Panc1 (cell line): ENCODE data around the gene AGTPBP1.

ENCODE experiments used
- POLR2AphosphoS5 ChIP-seq: IDR thresholded peaks from 2 replicates; pipeline ENCODE4 v1.6.1; 2012; ENCODE audit warnings: mild to moderate bottlenecking, low read depth, low read length, moderate library complexity
- TCF7L2 ChIP-seq: IDR thresholded peaks from 2 replicates; pipeline ENCODE4 v1.6.1; 2011; ENCODE audit warnings: mild to moderate bottlenecking, low read depth, low read length, inconsistent platforms
- TF ChIP-seq, protein P1 (sequence below): fragments of 450-650 bp; IDR thresholded peaks from 2 replicates; pipeline ENCODE4 v1.5.1; 2017; ENCODE audit warnings: mild to moderate bottlenecking
- TF ChIP-seq, protein P2 (sequence below), 2 experiments: IDR thresholded peaks; 2 replicates each; pipeline ENCODE4 v1.6.1; 2011 to 2012; ENCODE audit warnings: low read depth in 2 of 2, control low read depth in 1 of 2, low read length in 1 of 2, mild to moderate bottlenecking in 1 of 2, moderate library complexity in 1 of 2; ENCODE audit not compliant: insufficient read depth in 1 of 2

DNA sequence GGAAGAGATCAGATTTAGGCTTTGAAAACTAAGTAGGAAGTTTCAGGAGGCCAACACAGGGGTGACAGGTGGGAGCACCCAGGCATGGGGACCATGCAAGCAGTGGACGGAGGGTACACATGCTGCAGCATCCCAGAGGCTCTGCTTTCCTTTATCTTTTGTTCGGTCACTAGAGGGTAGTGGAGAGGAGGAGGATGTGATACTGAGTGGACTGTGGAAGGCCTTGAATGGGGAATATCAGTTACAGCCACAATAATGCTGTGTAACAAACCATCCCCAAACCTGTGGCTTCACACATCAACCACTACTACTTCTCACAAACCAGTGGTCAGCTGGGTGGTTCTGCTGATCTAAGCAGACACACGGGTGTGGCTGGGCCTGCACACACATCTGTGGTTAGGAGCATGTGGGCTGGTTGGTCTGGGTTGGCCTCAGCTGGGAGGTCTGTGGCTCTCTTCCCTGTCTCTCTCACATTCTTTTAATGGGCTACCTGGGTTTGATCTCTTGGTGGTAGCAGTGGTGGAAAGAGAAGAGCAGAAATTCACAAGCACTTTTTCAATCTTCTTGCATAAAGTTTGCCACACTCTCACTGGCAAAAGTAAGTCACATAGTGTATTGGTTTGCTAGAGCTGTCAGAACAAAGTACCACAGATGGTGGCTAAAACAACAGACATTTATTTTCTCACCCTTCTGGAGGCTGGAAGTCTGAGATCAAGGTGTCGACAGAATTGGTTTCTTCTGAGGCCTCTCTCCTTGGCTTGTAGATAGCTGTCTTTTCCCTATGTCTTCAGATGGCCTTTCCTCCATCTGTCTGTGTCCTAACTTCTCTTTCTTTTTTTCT, 238.7 kb downstream of the AGTPBP1 start:
- TF ChIP-seq, protein P1, sequence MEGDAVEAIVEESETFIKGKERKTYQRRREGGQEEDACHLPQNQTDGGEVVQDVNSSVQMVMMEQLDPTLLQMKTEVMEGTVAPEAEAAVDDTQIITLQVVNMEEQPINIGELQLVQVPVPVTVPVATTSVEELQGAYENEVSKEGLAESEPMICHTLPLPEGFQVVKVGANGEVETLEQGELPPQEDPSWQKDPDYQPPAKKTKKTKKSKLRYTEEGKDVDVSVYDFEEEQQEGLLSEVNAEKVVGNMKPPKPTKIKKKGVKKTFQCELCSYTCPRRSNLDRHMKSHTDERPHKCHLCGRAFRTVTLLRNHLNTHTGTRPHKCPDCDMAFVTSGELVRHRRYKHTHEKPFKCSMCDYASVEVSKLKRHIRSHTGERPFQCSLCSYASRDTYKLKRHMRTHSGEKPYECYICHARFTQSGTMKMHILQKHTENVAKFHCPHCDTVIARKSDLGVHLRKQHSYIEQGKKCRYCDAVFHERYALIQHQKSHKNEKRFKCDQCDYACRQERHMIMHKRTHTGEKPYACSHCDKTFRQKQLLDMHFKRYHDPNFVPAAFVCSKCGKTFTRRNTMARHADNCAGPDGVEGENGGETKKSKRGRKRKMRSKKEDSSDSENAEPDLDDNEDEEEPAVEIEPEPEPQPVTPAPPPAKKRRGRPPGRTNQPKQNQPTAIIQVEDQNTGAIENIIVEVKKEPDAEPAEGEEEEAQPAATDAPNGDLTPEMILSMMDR, result no peak
- TF ChIP-seq POLR2AphosphoS5 (no peak), TCF7L2 (no peak)
- TF ChIP-seq, protein P2, sequence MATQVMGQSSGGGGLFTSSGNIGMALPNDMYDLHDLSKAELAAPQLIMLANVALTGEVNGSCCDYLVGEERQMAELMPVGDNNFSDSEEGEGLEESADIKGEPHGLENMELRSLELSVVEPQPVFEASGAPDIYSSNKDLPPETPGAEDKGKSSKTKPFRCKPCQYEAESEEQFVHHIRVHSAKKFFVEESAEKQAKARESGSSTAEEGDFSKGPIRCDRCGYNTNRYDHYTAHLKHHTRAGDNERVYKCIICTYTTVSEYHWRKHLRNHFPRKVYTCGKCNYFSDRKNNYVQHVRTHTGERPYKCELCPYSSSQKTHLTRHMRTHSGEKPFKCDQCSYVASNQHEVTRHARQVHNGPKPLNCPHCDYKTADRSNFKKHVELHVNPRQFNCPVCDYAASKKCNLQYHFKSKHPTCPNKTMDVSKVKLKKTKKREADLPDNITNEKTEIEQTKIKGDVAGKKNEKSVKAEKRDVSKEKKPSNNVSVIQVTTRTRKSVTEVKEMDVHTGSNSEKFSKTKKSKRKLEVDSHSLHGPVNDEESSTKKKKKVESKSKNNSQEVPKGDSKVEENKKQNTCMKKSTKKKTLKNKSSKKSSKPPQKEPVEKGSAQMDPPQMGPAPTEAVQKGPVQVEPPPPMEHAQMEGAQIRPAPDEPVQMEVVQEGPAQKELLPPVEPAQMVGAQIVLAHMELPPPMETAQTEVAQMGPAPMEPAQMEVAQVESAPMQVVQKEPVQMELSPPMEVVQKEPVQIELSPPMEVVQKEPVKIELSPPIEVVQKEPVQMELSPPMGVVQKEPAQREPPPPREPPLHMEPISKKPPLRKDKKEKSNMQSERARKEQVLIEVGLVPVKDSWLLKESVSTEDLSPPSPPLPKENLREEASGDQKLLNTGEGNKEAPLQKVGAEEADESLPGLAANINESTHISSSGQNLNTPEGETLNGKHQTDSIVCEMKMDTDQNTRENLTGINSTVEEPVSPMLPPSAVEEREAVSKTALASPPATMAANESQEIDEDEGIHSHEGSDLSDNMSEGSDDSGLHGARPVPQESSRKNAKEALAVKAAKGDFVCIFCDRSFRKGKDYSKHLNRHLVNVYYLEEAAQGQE (IDR thresholded peaks at IDR 0.05; ENCODE audit: insufficient read depth in 1 of 2, low read depth in 2 of 2, low read length in 1 of 2), result no peak
